Activated T-cell treated with anti-CD3 and anti-CD28 coated beads, Interleukin-2, amount 50 U/mL, for 4 hours (primary cell): ENCODE results near the gene PRKRIP1. TPM values are rescaled to one million over a fixed set of nuclear protein-coding genes. Genes with fewer than 3 reads are reported as not detected.
"Not testable (repeated sequence)": the region's sequence is repeated elsewhere in the genome, so short reads cannot be mapped to it uniquely, and the experiment has no call there.

ENCODE experiments used
- ATAC-seq, 2 donors: fragments of 200-7000 bp; cut with Tn5 transposase; one replicate each; pipeline ENCODE4 v1.10.0; 2021
- DNase-seq: peaks from one replicate; pipeline ENCODE4 v3.0.0-alpha.2; 2020
- H3K27me3 Mint-ChIP-seq: one replicate; pipeline ENCODE4 v1.8.0; 2021; ENCODE audit warnings: low read depth, mixed read lengths
- H3K36me3 Mint-ChIP-seq: one replicate; pipeline ENCODE4 v1.8.0; 2022; ENCODE audit warnings: mixed read lengths; ENCODE audit not compliant: insufficient read depth
- H3K4me1 Mint-ChIP-seq: one replicate; pipeline ENCODE4 v1.8.0; 2021; ENCODE audit warnings: low read depth, mixed read lengths
- H3K4me3 Mint-ChIP-seq: one replicate; pipeline ENCODE4 v1.8.0; 2021; ENCODE audit warnings: mild to moderate bottlenecking, moderate library complexity, mixed read lengths
- H3K9me3 Mint-ChIP-seq: one replicate; pipeline ENCODE4 v1.8.0; 2021; ENCODE audit warnings: mixed read lengths
- total RNA-seq, 3 donors: library from RNA; stranded (reverse); gene quantifications; one replicate each; pipeline ENCODE4 v1.2.1, GENCODE V29; 2021

The PRKRIP1 gene
- total RNA-seq, 3 donors from 2014 or later: 24.8 to 30.1 (median 27.0) TPM

GRCh38 chr7:102467581-102468477, 71.7 kb downstream of the PRKRIP1 start:
- Mint-ChIP-seq H3K27me3 (no peaks in the 10 kb centered on the region), H3K36me3 (peaks cover 3% of the 10 kb centered on the region), H3K9me3 (no peaks in the 10 kb centered on the region), H3K4me3 (no peak overlapping the region), H3K4me1 (peaks cover 24% of the 10 kb centered on the region)
- no peak for ATAC-seq
- DNase-seq: no peak

DNA sequence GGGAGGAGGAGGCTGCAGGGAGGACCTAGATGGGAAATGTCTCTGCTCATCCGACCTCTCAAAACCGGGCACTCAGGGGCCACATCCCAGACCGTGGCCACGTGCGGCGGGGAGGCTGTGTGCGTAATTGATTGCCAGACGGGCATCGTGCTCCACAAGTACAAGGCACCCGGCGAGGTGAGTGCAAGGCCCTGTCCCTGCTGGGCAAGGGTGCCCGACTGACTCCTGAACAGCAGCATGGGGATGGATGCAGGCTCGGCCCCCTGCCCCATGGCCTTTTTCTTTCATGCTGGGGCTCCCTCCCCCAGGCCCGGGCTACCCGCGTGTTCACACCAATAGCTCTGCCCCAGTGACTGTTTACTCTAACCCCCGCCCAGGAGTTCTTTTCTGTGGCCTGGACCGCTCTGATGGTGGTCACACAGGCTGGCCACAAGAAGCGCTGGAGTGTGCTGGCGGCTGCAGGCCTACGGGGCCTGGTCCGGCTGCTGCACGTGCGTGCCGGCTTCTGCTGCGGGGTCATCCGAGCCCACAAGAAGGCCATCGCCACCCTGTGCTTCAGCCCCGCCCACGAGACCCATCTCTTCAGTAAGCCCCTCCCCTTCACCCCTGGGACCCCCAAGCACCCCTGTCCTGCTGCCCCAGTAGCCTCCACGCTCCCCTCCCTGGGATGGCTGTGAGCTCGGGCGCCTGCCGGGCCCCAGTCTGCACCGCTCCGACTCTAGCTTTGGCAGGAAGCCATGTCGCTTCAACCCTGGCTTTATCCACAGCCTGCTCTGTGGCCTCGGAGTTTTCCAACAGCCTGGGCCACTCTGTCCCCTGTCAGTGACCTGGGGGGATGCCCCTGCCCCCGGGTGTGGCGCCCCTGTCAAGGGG, 72.6 kb downstream of the PRKRIP1 start:
- ATAC-seq (no peak), DNase-seq (no peak)
- Mint-ChIP-seq H3K4me3 (no peak overlapping the region), H3K27me3 (no peaks in the 10 kb centered on the region), H3K9me3 (no peaks in the 10 kb centered on the region), H3K4me1 (peaks cover 20% of the 10 kb centered on the region), H3K36me3 (peaks cover 3% of the 10 kb centered on the region)

DNA sequence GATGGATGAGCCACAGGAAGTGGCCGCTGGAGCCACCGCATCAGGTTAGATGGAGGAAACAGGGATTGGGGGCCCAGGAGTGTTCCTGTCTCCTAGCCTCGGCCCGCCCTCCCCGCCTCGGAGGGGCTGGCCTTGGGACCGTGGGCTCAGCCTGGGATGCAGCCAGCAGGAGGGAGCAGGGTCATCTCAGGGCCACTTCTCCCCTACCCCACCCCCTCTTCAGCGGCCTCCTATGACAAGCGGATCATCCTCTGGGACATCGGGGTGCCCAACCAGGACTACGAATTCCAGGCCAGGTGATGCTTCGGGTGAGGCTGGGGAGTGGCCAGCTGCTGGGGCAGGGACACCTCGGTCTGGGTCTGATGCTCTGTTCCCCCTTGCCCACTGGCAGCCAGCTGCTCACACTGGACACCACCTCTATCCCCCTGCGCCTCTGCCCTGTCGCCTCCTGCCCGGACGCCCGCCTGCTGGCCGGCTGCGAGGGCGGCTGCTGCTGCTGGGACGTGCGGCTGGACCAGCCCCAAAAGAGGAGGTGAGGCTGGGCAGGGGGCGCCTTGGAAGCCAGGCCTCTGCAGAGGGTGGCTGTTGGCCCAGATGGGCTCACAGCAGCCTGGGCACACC, 73.3 kb downstream of the PRKRIP1 start:
- no peak for DNase-seq
- no peak overlapping the region for H3K4me3 Mint-ChIP-seq
- H3K4me1 Mint-ChIP-seq: peaks cover 13% of the 10 kb centered on the region
- peaks cover 3% of the 10 kb centered on the region for H3K36me3 Mint-ChIP-seq
- H3K9me3 Mint-ChIP-seq: no peaks in the 10 kb centered on the region
- ATAC-seq: no peak
- no peaks in the 10 kb centered on the region for H3K27me3 Mint-ChIP-seq

- Mint-ChIP-seq H3K4me3 (no peak overlapping the region), H3K27me3 (no peaks in the 10 kb centered on the region)
- no peak for DNase-seq
Measured at GRCh38 chr7:102469972-102470825, 74.0 kb downstream of the PRKRIP1 start.

DNA sequence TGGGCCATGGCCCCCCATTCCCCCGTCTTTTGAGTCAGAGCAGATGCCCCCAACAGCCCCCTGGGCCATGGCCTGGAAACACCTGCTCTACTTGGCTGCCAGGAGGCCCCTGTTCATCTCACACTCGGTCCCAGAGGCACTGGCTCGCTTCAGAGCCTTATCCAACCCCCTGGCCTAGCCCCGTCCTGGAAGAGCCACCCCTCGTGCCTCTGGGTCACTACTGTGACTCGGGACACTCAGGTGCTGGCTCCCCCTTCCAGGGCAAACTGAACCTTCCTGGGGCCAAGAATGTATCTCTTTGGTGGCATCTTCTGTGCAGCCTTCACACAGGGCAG, 75.6 kb downstream of the PRKRIP1 start:
- Mint-ChIP-seq H3K9me3 (no peaks in the 10 kb centered on the region), H3K4me3 (no peak overlapping the region), H3K4me1 (peaks cover 1% of the 10 kb centered on the region), H3K36me3 (peaks cover 3% of the 10 kb centered on the region), H3K27me3 (no peaks in the 10 kb centered on the region)
- DNase-seq (no peak), ATAC-seq (no peak)

More at GRCh38 chr7:102469972-102470825, 74.0 kb downstream of the PRKRIP1 start:
- H3K36me3 Mint-ChIP-seq: peaks cover 3% of the 10 kb centered on the region
- peaks cover 13% of the 10 kb centered on the region for H3K4me1 Mint-ChIP-seq
- no peaks in the 10 kb centered on the region for H3K9me3 Mint-ChIP-seq
- ATAC-seq: no peak

- DNase-seq (no peak), ATAC-seq (no peak)
- H3K36me3 Mint-ChIP-seq: peaks cover 3% of the 10 kb centered on the region
- H3K9me3 Mint-ChIP-seq: no peaks in the 10 kb centered on the region
- no peaks in the 10 kb centered on the region for H3K27me3 Mint-ChIP-seq
- H3K4me3 Mint-ChIP-seq: no peak overlapping the region
- H3K4me1 Mint-ChIP-seq: no peaks in the 10 kb centered on the region
Measured at GRCh38 chr7:102472126-102473041, 76.2 kb downstream of the PRKRIP1 start.

- H3K9me3 Mint-ChIP-seq: no peaks in the 10 kb centered on the region
- no peak for ATAC-seq
- H3K4me1 Mint-ChIP-seq: no peaks in the 10 kb centered on the region
- no peak overlapping the region for H3K4me3 Mint-ChIP-seq
- no peak for DNase-seq
- peaks cover 3% of the 10 kb centered on the region for H3K36me3 Mint-ChIP-seq
- no peaks in the 10 kb centered on the region for H3K27me3 Mint-ChIP-seq
Measured at GRCh38 chr7:102473271-102473991, 77.3 kb downstream of the PRKRIP1 start.

GRCh38 chr7:102474116-102474515, 78.0 kb downstream of the PRKRIP1 start:
- H3K9me3 Mint-ChIP-seq, H3K4me3 Mint-ChIP-seq, H3K27me3 Mint-ChIP-seq, H3K36me3 Mint-ChIP-seq, DNase-seq, ATAC-seq, H3K4me1 Mint-ChIP-seq: not testable (repeated sequence)

DNA sequence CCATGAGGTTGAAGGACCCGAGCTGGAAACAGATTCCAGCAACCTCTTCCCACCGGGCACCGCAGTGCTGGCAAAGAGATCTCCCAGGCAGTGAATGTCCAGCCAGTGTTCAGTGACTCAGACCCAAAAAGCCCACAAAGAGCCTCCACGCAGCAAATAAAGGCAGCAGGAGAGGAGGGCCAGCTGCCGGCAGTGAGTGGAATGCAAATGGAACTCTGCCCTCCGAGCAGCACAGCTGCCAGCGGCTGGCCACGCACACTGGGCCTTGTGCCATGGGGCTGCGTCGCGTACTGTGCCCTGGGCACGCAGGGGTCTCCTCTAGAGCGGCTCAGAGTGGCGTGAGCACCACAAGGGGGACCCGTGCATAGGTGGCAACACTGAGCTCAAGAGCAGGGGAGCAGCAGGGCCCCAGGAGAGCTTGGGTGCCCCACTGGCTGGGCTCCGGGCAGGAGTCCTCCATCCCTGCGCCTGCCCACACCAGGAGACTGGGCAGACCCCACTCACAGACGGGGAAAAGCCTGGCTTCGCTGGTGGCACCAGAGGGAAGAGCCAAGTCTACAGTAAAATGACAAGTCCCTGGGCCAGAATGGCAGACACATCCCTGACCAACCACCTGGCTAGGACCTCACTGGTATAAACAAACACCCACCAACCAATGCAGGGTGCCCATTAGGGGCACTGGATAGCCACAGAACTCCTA, 78.7 kb downstream of the PRKRIP1 start:
- not testable (repeated sequence) for H3K9me3 Mint-ChIP-seq, H3K4me3 Mint-ChIP-seq, H3K4me1 Mint-ChIP-seq, H3K27me3 Mint-ChIP-seq, H3K36me3 Mint-ChIP-seq, DNase-seq, ATAC-seq
